PC-9 (cell line): Measurements from ENCODE around the gene HDAC7. TPM values are rescaled to one million over a fixed set of nuclear protein-coding genes. Genes with fewer than 3 reads are reported as not detected.
A peak's percentile ranks its signal among the peaks of the same experiment; 100 is the strongest.

Experiments used
- BruUV-seq: library from RNA; stranded (reverse); fragments of 400-500 nt; replicated peaks from 2 replicates; lab custom pipeline; 2021; lab: Mats Ljungman, UMichigan
- CTCF ChIA-PET: fragments of 300-600 bp; sonication (Branson Sonifier 250); formaldehyde crosslinking; loops from one replicate; lab custom pipeline; 2022; ENCODE audit warnings: antibody characterized with exemption; lab: Charles Lee
- POLR2A ChIA-PET: fragments of 300-600 bp; sonication (Branson Sonifier 250); formaldehyde crosslinking; loops from one replicate; lab custom pipeline; 2022; ENCODE audit warnings: antibody characterized with exemption; ENCODE audit not compliant: unreplicated experiment; lab: Charles Lee
- DNase-seq, 2 experiments: peaks; one replicate each; pipeline versions ENCODE4 v3.0.0 to v3.0.0-alpha.2; 2015 to 2022; ENCODE audit warnings: mixed read lengths in 1 of 2
- H2AFZ ChIP-seq: fragments of 200-600 bp; sonication (generic); 2 replicates; pipeline ENCODE4 v1.8.1; 2017; ENCODE audit warnings: antibody characterized with exemption
- H3F3A ChIP-seq: fragments of 200-600 bp; sonication (generic); 2 replicates; pipeline ENCODE4 v1.8.1; 2017; ENCODE audit warnings: antibody characterized with exemption, mild to moderate bottlenecking, low read depth; ENCODE audit not compliant: insufficient read depth
- H3K27ac ChIP-seq: fragments of 200-600 bp; sonication (generic); 2 replicates; pipeline ENCODE4 v1.6.1; 2016; ENCODE audit warnings: mixed run types
- H3K27me3 ChIP-seq: fragments of 200-600 bp; sonication (generic); 2 replicates; pipeline ENCODE4 v1.6.1; 2016; ENCODE audit warnings: low read depth, mixed run types; ENCODE audit not compliant: insufficient read depth
- H3K36me3 ChIP-seq: fragments of 200-600 bp; sonication (generic); 2 replicates; pipeline ENCODE4 v1.6.1; 2016; ENCODE audit warnings: low read depth, mixed run types
- H3K4me1 ChIP-seq: fragments of 200-600 bp; sonication (generic); replicated peaks from 2 replicates; pipeline ENCODE4 v1.6.1; 2016; ENCODE audit warnings: mixed run types; ENCODE audit not compliant: insufficient read depth
- H3K4me2 ChIP-seq: fragments of 200-600 bp; sonication (generic); 2 replicates; pipeline ENCODE4 v1.6.1; 2017; ENCODE audit warnings: mixed run types
- H3K4me3 ChIP-seq: fragments of 200-600 bp; sonication (generic); 2 replicates; pipeline ENCODE4 v1.6.1; 2016; ENCODE audit warnings: mixed run types
- H3K79me2 ChIP-seq: fragments of 200-600 bp; sonication (generic); 2 replicates; pipeline ENCODE4 v1.6.1; 2017; ENCODE audit warnings: low read depth, mixed run types
- H3K9me2 ChIP-seq: fragments of 200-600 bp; sonication (generic); 2 replicates; pipeline ENCODE4 v1.8.1; 2017; ENCODE audit warnings: mild to moderate bottlenecking; ENCODE audit not compliant: insufficient read depth
- H3K9me3 ChIP-seq: fragments of 200-600 bp; sonication (generic); 2 replicates; pipeline ENCODE4 v1.8.1; 2016; ENCODE audit warnings: low read depth; ENCODE audit not compliant: insufficient read depth
- H4K20me1 ChIP-seq: fragments of 200-600 bp; sonication (generic); 2 replicates; pipeline ENCODE4 v1.8.1; 2017; ENCODE audit not compliant: insufficient read depth
- CTCF ChIP-seq: fragments of 200-600 bp; sonication (generic); conservative IDR thresholded peaks from 2 replicates; pipeline ENCODE4 v1.6.1; 2017; ENCODE audit warnings: mixed run types, antibody characterized with exemption, mild to moderate bottlenecking, moderate library complexity
- EZH2 ChIP-seq: fragments of 200-600 bp; sonication (generic); IDR thresholded peaks from 2 replicates; pipeline ENCODE4 v1.8.0; 2017; ENCODE audit warnings: antibody characterized with exemption, low read depth
- intact Hi-C: fragments of 100-400 bp; cut with micrococcal nuclease; formaldehyde crosslinking; loops from one replicate; pipeline ENCODE4 v1.10.0; 2022; ENCODE audit not compliant: unreplicated experiment
- total RNA-seq: library from RNA; stranded (reverse); gene quantifications from 2 replicates; pipeline ENCODE4 v1.2.3, GENCODE V29; 2021

HDAC7 gene
- total RNA-seq, 1 experiment from 2014 or later, result 106 TPM

- H3F3A ChIP-seq, result peaks cover 47% of the 10 kb centered on the region
- H4K20me1 ChIP-seq, result no peaks in the 10 kb centered on the region
- DNase-seq, result peak; percentile 69 to 87
- no peaks in the 10 kb centered on the region for H3K36me3 ChIP-seq
- peak overlapping the region; percentile 29; the same call in 1 of the 2 replicates for H3K4me3 ChIP-seq
- no peaks in the 10 kb centered on the region for H3K9me2 ChIP-seq
- no peaks in the 10 kb centered on the region for H3K27me3 ChIP-seq
- peak overlapping the region; percentile 75 for H3K27ac ChIP-seq
- TF ChIP-seq CTCF (no peak), EZH2 (no peak)
- H3K79me2 ChIP-seq, result peaks cover 16% of the 10 kb centered on the region; the same call in 1 of the 2 replicates
- intact Hi-C loops, result loop anchor here (2.0 to 5.0 kb wide), 2 partner anchors 71 to 1372 kb away; no protein-coding TSS in a partner anchor
- H3K4me1 ChIP-seq, result peaks cover 86% of the 10 kb centered on the region
- ChIA-PET POLR2A (interaction anchor here (0.5 to 1.5 kb wide), 3 partner anchors 10 to 82 kb away, joined by 3 to 18 read pairs (median 8); no protein-coding TSS in a partner anchor), CTCF (interaction anchor here (1.3 kb wide), 1 partner anchor 11 kb away, joined by 3 read pairs; no protein-coding TSS in a partner anchor)
- TSS peak; percentile 57 for BruUV-seq
- H2AFZ ChIP-seq, result no peak overlapping the region
- peak overlapping the region; percentile 97 for H3K4me2 ChIP-seq
- no peaks in the 10 kb centered on the region for H3K9me3 ChIP-seq
These were observed 65.6 kb downstream of the HDAC7 start for GRCh38 chr12:47754126-47754525.

DNA sequence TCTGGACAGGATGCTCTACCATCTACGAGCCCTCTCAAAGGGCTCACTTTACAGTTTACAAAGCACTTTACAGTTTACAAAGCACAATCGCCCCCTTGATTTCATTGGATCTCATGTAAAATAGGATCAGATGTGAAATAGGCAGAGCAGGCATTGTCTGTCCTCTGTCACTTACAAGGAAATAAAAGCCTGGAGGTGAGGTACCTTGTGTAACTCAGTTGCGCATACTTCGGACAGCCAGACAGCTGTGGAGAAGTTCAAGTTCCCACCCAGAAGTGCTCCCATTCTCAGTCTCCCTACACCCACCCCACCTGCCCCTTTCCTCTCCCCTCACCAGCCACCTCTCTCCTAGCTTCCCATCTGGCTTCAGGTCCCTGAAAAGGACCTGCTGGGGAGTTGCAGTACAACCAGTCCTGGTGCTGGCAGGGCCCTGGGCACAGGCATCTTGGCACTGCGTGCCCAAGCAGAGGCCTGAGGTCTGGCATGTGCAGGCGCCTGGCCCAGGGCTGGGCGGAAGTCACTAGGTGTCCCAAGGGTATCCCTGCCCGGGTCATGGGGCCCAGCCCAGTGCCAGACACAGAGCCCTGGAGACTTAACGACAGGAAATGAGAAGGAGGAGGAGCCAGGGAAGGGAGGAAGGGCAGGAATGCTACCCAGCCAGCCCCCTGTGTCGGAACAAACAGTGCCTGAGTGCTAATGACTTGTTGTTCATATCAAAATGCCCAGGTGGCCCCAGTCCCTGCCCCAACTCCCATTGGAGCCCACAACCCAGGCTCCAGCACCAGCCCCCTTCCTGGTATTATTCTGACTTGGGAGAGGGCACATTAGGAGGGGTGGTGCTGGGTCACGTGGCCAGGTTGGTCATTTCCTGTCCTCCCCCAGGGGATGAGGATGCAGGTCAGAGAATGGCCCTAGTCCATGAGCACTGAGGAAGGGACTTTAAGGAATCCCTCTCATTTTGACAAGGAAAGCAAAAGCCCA is 66.4 kb downstream of the HDAC7 start:
- TF ChIP-seq CTCF, result no peak; the same call in 1 of the 2 replicates
- no peak for TF ChIP-seq EZH2
- peak; percentile 89 to 92 for DNase-seq
- Histone ChIP-seq H3K9me2 (no peaks in the 10 kb centered on the region), H2AFZ (no peak overlapping the region), H3K4me3 (peak overlapping the region; percentile 29; the same call in 1 of the 2 replicates), H3K4me1 (peaks cover 81% of the 10 kb centered on the region), H3K27me3 (no peaks in the 10 kb centered on the region), H4K20me1 (no peaks in the 10 kb centered on the region), H3K9me3 (no peaks in the 10 kb centered on the region), H3F3A (peaks cover 47% of the 10 kb centered on the region), H3K79me2 (peaks cover 14% of the 10 kb centered on the region; the same call in 1 of the 2 replicates), H3K27ac (peak overlapping the region; percentile 75), H3K4me2 (peak overlapping the region; percentile 97), H3K36me3 (no peaks in the 10 kb centered on the region)
- BruUV-seq, result no TSS peak
- ChIA-PET CTCF (interaction anchor here (0.8 kb wide), 1 partner anchor 9 kb away, joined by 6 read pairs; no protein-coding TSS in a partner anchor), POLR2A (no interaction called here)
- intact Hi-C loops, result loop anchor here (1.0 to 5.0 kb wide), 3 partner anchors 15 to 1371 kb away; no protein-coding TSS in a partner anchor

DNA sequence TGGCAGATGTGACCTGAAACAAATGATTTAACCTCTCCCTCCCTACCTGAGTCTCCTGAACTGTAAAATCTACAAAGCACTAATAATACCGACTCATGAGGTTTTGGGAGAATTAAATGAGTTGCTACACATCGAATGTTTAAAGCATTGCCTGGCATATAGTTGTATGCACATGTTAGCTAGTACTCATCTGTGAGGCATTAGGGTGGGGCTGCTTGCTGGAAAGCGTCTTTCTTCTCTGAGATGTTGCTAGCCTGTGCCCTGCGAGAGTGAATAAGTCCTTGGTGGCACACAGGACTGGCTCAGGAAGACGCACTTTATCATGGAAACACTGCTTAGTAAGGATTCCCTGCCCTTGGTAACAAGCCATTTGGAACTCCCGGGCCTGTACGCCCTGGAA is 67.2 kb downstream of the HDAC7 start:
- peak; percentile 54 to 86 for DNase-seq
- peaks cover 73% of the 10 kb centered on the region for H3K4me1 ChIP-seq
- intact Hi-C loops, result loop anchor here (5.0 kb wide), 1 partner anchor 1370 kb away; no protein-coding TSS in a partner anchor
- H3F3A ChIP-seq, result peaks cover 50% of the 10 kb centered on the region
- no peaks in the 10 kb centered on the region for H3K9me2 ChIP-seq
- peaks cover 12% of the 10 kb centered on the region; the same call in 1 of the 2 replicates for H3K79me2 ChIP-seq
- no TSS peak for BruUV-seq
- H4K20me1 ChIP-seq, result no peaks in the 10 kb centered on the region
- H2AFZ ChIP-seq, result no peak overlapping the region
- no peaks in the 10 kb centered on the region for H3K9me3 ChIP-seq
- peak overlapping the region; percentile 75 for H3K27ac ChIP-seq
- POLR2A ChIA-PET, result no interaction called here
- H3K4me2 ChIP-seq, result peak overlapping the region; percentile 97
- H3K36me3 ChIP-seq, result no peaks in the 10 kb centered on the region
- no peaks in the 10 kb centered on the region for H3K27me3 ChIP-seq
- CTCF ChIA-PET, result no interaction called here
- TF ChIP-seq EZH2 (no peak), CTCF (no peak)
- H3K4me3 ChIP-seq, result 0 out of 2 replicates have a peak overlapping the region, but pooled peaks have one; percentile 7
